Eye (tissue), 1 donor: ENCODE measurements around the gene STARD9.
A peak's percentile ranks its signal among the peaks of the same experiment; 100 is the strongest.
"Not testable (repeated sequence)": the region's sequence is repeated elsewhere in the genome, so short reads cannot be mapped to it uniquely, and the experiment has no call there.

Source experiments
- DNase-seq: peaks from one replicate; pipeline ENCODE4 v3.0.0-alpha.2; 2015

The STARD9 gene

GRCh38 chr15:42575188-42576039, at the start of gene STARD9:
STARD9 (plus strand) TSS chr15:42575606; CDS start chr15:42575716, 110 bp downstream.
- DNase-seq, result peak; percentile 99

- DNase-seq, result no peak
Observed at GRCh38 chr15:42528970-42529369, 46.4 kb upstream of the STARD9 start.

GRCh38 chr15:42533246-42533645, 42.2 kb upstream of the STARD9 start:
- no peak for DNase-seq

GRCh38 chr15:42544853-42545629, 30.4 kb upstream of the STARD9 start:
- no peak for DNase-seq

- no peak for DNase-seq
Observed at GRCh38 chr15:42547918-42548248, 27.5 kb upstream of the STARD9 start.

- DNase-seq, result peak; percentile 97
Observed at GRCh38 chr15:42548249-42549031, 27.0 kb upstream of the STARD9 start, which contains the start of the genes HAUS2 and LRRC57. HAUS2 (plus strand) TSS chr15:42548838; CDS start chr15:42548873, 35 bp downstream. LRRC57 (minus strand) TSS chr15:42548793; CDS start chr15:42548434, 359 bp downstream.

- no peak for DNase-seq
Observed at GRCh38 chr15:42549032-42549491, 26.3 kb upstream of the STARD9 start.

GRCh38 chr15:42549741-42550392, 25.5 kb upstream of the STARD9 start:
- DNase-seq, result no peak

- no peak for DNase-seq
Observed at GRCh38 chr15:42553554-42553953, 21.9 kb upstream of the STARD9 start.

GRCh38 chr15:42556550-42557207, 18.7 kb upstream of the STARD9 start:
- not testable (repeated sequence) for DNase-seq

GRCh38 chr15:42558739-42559138, 16.7 kb upstream of the STARD9 start:
- DNase-seq, result no peak

GRCh38 chr15:42576040-42576594, 711 bp downstream of the STARD9 start:
- no peak for DNase-seq

- no peak for DNase-seq
Observed at GRCh38 chr15:42576776-42577175, 1.4 kb downstream of the STARD9 start.

GRCh38 chr15:42577514-42578031, 2.2 kb downstream of the STARD9 start:
- peak; percentile 67 for DNase-seq

GRCh38 chr15:42578984-42579537, 3.7 kb downstream of the STARD9 start:
- no peak for DNase-seq

- DNase-seq, result peak; percentile 92
Observed at GRCh38 chr15:42581272-42581730, 5.9 kb downstream of the STARD9 start.

- DNase-seq, result no peak
Observed at GRCh38 chr15:42582569-42583375, 7.4 kb downstream of the STARD9 start.

GRCh38 chr15:42584031-42584765, 8.8 kb downstream of the STARD9 start:
- DNase-seq, result peak; percentile 64

GRCh38 chr15:42590619-42591237, 15.3 kb downstream of the STARD9 start:
- DNase-seq, result no peak
